Smooth muscle cell (in vitro differentiated cells): ENCODE data around the gene ZBTB7C. TPM values are rescaled to one million over a fixed set of nuclear protein-coding genes. Genes with fewer than 3 reads are reported as not detected.
A peak's percentile ranks its signal among the peaks of the same experiment; 100 is the strongest.

ENCODE experiments used
- DNase-seq: peaks from one replicate; lab custom pipeline; 2025; ENCODE audit not compliant: unreplicated experiment; lab: John Stamatoyannopoulos, UW
- H2AFZ ChIP-seq: fragments of 200-600 bp; sonication (generic); 2 replicates; pipeline ENCODE4 v1.6.0; 2016; ENCODE audit warnings: antibody characterized with exemption, low read depth, mild to moderate bottlenecking
- H3F3A ChIP-seq: fragments of 200-600 bp; sonication (generic); 2 replicates; pipeline ENCODE4 v1.6.0; 2017; ENCODE audit warnings: antibody characterized with exemption, low read depth
- H3K27ac ChIP-seq: fragments of 200-600 bp; sonication (generic); 2 replicates; pipeline ENCODE4 v1.5.1; 2016; ENCODE audit warnings: low read depth, mild to moderate bottlenecking
- H3K27me3 ChIP-seq: fragments of 200-600 bp; sonication (generic); 2 replicates; pipeline ENCODE4 v1.6.1; 2016; ENCODE audit warnings: low read depth, mild to moderate bottlenecking
- H3K36me3 ChIP-seq: fragments of 200-600 bp; sonication (generic); 2 replicates; pipeline ENCODE4 v1.5.1; 2016; ENCODE audit warnings: low read depth
- H3K4me1 ChIP-seq: fragments of 200-600 bp; sonication (generic); 2 replicates; pipeline ENCODE4 v1.5.1; 2016; ENCODE audit warnings: low read depth
- H3K4me2 ChIP-seq: fragments of 200-600 bp; sonication (generic); 2 replicates; pipeline ENCODE4 v1.6.0; 2016; ENCODE audit warnings: mild to moderate bottlenecking
- H3K4me3 ChIP-seq: fragments of 200-600 bp; sonication (generic); 2 replicates; pipeline ENCODE4 v1.5.1; 2016; ENCODE audit warnings: mild to moderate bottlenecking
- H3K79me2 ChIP-seq: fragments of 200-600 bp; sonication (generic); 2 replicates; pipeline ENCODE4 v1.6.0; 2016; ENCODE audit warnings: low read depth, mild to moderate bottlenecking
- H3K9ac ChIP-seq: fragments of 200-600 bp; sonication (generic); 2 replicates; pipeline ENCODE4 v1.6.0; 2016; ENCODE audit warnings: low read depth
- H3K9me3 ChIP-seq: fragments of 200-600 bp; sonication (generic); replicated peaks from 2 replicates; pipeline ENCODE4 v1.5.1; 2016; ENCODE audit warnings: low read depth
- H4K20me1 ChIP-seq: fragments of 200-600 bp; sonication (generic); 2 replicates; pipeline ENCODE4 v1.6.0; 2016; ENCODE audit warnings: low read depth
- WGBS: methylation state at CpG from one replicate; pipeline ENCODE4 v1.1.7; 2016; ENCODE audit warnings: low lambda C conversion rate; 5-methylcytosine and 5-hydroxymethylcytosine counted together
- polyA plus RNA-seq: library from polyadenylated mRNA; unstranded; fragments of >200 nt; fragmentation: Nextera tagmentation; extraction: Ambion mirVana; gene quantifications from 2 replicates; pipeline ENCODE4 v1.2.1, GENCODE V29; 2016
- total RNA-seq: library from RNA; depleted of rRNA; stranded (reverse); fragments of >200 nt; gene quantifications from 2 replicates; pipeline ENCODE4 v1.2.3, GENCODE V29; 2014
- TF ChIP-seq, protein P1 (sequence below): fragments of 200-600 bp; sonication (generic); IDR thresholded peaks from 2 replicates; pipeline ENCODE4 v1.5.1; 2017; ENCODE audit warnings: borderline replicate concordance, mild to moderate bottlenecking, antibody characterized with exemption; ENCODE audit not compliant: insufficient read depth, poor library complexity, severe bottlenecking

The ZBTB7C gene
- total and polyA plus RNA-seq, 2 experiments from 2014 or later: 0.48 to 0.63 TPM

DNA sequence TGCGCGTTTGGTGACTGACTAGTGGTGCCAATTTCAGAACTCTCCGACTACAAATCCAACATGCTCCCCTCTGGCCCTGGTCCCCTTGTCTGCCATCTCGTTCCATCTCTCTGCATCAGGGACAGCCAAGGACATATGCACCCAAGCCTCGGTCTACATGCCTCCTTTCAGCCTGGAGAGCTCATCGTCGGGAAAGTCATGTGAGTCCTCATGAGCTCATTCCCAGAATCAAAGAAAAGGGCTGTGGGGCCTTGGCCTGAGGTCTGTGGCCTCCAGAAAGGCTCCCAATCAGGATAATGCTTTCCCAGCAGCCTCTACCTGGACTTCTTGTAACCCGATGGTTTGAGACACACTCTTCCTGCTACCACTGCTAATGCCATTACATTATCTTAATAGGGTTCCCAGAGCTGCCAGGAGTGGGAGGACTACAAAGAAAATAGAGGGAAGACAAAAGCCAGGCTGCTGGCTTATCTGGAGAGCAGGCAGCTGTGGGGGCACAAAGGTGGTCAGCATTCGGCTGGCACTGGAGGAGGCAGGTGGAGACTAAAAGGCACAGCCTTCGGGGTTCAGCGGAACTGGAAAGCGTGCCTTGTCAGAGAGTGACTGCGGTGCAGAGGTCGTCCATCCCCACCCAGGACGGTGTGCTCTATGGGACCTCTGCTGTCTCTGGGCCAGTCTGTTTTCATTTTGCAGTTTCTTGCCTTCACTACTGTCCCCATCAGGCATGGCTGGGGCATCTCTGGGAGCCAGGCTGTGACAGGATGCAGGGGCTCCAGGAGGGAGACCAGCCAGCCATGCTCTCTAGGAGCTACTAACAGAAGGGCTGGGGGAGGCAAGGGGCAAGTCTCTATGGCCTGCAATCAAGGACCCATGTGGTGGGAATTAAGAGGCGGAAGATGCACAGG lies 374.3 kb downstream of the ZBTB7C start:
- no peaks in the 10 kb centered on the region for H3K9me3 ChIP-seq
- peaks cover 10% of the 10 kb centered on the region for H3F3A ChIP-seq
- H3K79me2 ChIP-seq: no peaks in the 10 kb centered on the region
- TF ChIP-seq, protein P1, sequence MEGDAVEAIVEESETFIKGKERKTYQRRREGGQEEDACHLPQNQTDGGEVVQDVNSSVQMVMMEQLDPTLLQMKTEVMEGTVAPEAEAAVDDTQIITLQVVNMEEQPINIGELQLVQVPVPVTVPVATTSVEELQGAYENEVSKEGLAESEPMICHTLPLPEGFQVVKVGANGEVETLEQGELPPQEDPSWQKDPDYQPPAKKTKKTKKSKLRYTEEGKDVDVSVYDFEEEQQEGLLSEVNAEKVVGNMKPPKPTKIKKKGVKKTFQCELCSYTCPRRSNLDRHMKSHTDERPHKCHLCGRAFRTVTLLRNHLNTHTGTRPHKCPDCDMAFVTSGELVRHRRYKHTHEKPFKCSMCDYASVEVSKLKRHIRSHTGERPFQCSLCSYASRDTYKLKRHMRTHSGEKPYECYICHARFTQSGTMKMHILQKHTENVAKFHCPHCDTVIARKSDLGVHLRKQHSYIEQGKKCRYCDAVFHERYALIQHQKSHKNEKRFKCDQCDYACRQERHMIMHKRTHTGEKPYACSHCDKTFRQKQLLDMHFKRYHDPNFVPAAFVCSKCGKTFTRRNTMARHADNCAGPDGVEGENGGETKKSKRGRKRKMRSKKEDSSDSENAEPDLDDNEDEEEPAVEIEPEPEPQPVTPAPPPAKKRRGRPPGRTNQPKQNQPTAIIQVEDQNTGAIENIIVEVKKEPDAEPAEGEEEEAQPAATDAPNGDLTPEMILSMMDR: no peak
- H3K27me3 ChIP-seq: no peaks in the 10 kb centered on the region
- no peaks in the 10 kb centered on the region for H4K20me1 ChIP-seq
- no peak overlapping the region for H3K27ac ChIP-seq
- no peaks in the 10 kb centered on the region for H3K36me3 ChIP-seq
- no peaks in the 10 kb centered on the region for H3K4me1 ChIP-seq
- H3K4me2 ChIP-seq: no peak overlapping the region
- H2AFZ ChIP-seq: no peak overlapping the region
- no peak overlapping the region for H3K4me3 ChIP-seq
- H3K9ac ChIP-seq: no peak overlapping the region
- WGBS: 81% methylated on average over 16 of the region's 16 CpGs
- DNase-seq: no peak

DNA sequence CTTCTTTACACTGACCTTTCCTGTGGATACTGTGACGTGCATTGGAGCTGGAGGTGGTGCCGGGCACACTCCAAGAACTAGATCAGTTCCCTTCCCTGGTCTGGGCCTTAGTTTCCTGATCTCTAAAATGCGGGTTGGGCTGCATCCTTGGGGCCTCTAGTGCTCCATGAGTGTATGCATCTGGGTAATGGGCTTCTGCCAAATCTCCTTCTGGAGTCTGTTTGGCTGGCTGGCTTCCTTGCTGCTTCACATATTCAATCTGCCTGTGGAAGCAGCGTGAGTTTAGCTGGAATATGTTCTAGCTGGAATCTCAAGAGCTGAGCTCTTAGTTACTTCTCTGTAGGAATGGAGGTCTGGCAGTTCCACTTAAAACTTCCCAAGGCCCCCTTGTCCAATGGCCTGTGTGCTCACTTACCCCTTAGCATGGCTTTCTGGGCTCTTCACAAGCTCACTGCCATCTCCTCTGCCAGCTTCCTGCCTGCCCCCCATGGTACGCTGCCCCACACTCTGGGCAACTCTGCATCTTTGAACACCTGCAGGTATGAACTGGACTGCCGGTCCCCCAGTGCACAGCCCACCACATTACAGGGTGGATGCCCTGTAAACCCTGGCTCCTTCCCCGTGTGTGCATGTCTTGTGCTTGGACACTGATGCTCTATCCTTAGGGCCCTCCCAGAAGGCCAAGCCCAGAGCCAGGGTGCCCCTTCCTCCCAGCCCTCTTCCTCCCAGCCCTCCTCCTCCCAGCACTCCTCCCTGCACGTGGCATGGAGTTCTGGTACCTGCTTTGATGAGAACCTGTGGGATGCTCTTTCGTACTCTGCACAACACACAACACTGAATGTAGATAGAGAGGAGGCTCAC lies 375.2 kb downstream of the ZBTB7C start:
- H3K4me2 ChIP-seq: peak overlapping the region; percentile 40
- TF ChIP-seq, protein P1: no peak

DNA sequence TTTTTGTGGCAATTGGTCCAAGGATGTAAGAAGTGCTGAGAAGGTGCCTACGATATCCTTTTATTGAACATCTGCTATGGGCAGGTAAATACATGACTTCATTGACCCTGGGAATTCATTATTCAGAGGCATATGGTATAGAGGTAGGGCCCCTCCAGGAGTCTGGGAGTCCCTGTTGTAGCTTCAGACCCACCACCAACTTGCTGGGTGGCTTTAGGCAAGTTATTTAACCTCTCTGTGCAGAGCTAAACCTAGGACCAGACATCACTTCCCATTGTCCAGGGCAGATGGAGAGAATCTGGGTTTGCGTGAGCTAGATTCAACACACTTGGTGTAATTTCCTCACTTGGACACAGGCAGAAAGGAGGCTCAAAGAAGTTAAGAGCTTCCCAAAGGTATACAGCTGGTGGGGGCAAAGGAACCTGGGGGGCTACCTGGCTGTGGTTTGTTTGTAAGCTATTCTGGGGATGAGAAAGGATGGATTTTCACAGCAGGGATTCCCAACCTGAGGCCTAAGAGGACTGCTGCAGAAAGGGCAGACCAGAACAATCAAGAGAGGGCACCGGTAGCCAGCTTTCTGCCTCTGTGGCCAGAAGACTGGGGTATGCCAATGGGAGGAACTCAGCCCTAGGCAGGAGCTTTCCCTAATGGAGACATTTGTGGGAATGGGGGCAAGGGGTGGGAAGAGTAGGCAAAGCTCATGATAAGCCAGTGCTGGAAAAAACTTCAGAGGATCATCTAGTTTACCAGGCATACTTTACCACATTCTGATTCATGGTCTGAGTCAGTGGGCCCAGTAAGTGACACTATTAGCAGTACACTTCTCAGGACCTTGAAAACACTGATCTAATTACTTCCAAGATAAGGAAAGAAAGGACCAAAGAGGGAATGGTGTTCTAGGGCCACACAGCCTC lies 376.1 kb downstream of the ZBTB7C start:
- H3K79me2 ChIP-seq: no peaks in the 10 kb centered on the region
- whole genome bisulfite sequencing: 87% methylated on average over 3 of the region's 3 CpGs
- H3K4me2 ChIP-seq: peak overlapping the region; percentile 40
- no peaks in the 10 kb centered on the region for H3K9me3 ChIP-seq
- H3K27ac ChIP-seq: peak overlapping the region; percentile 13
- H2AFZ ChIP-seq: no peak overlapping the region
- peaks cover 10% of the 10 kb centered on the region for H3F3A ChIP-seq
- H3K36me3 ChIP-seq: no peaks in the 10 kb centered on the region
- no peaks in the 10 kb centered on the region for H4K20me1 ChIP-seq
- H3K4me3 ChIP-seq: no peak overlapping the region
- DNase-seq: no peak
- no peaks in the 10 kb centered on the region for H3K4me1 ChIP-seq
- H3K9ac ChIP-seq: no peak overlapping the region
- no peaks in the 10 kb centered on the region for H3K27me3 ChIP-seq
- TF ChIP-seq, protein P1: no peak

More for the DNA sequence above, 375.2 kb downstream of the ZBTB7C start:
- DNase-seq: no peak
- Histone ChIP-seq H3K4me1 (no peaks in the 10 kb centered on the region), H2AFZ (no peak overlapping the region), H3F3A (peaks cover 10% of the 10 kb centered on the region), H3K27ac (no peak overlapping the region), H3K79me2 (no peaks in the 10 kb centered on the region), H3K4me3 (no peak overlapping the region), H3K36me3 (no peaks in the 10 kb centered on the region), H3K9ac (no peak overlapping the region), H3K9me3 (no peaks in the 10 kb centered on the region), H4K20me1 (no peaks in the 10 kb centered on the region), H3K27me3 (no peaks in the 10 kb centered on the region)
- 80% methylated on average over 9 of the region's 9 CpGs for WGBS
